HEK293 (cell line): ENCODE measurements around the gene PCCA.
"Not testable (repeated sequence)": the region's sequence is repeated elsewhere in the genome, so short reads cannot be mapped to it uniquely, and the experiment has no call there.

Experiments
- CTCF ChIA-PET: fragments of 350-600 bp; formaldehyde crosslinking; extraction: SDS; loops from one replicate; lab custom pipeline; 2021; ENCODE audit warnings: antibody characterized with exemption; lab: Yijun Ruan, JAX
- POLR2A ChIA-PET: fragments of 300-600 bp; formaldehyde crosslinking; extraction: SDS; loops from one replicate; lab custom pipeline; 2020; ENCODE audit warnings: antibody characterized with exemption, inconsistent platforms; lab: Yijun Ruan, JAX
- H3K27ac ChIP-seq: fragments of 200-500 bp; sonication (Bioruptor generic); 2 replicates; pipeline ENCODE4 v1.5.1; 2014; ENCODE audit warnings: low read depth, low read length, control low read depth, inconsistent platforms; ENCODE audit errors: extremely low read depth
- H3K36me3 ChIP-seq, 2 experiments: fragments of 200-500 bp in 1 of 2; sonication (Bioruptor generic) in 1 of 2; 1 replicate in 1 of 2; 2 replicates in 1 of 2; pipeline ENCODE4 v1.5.1; 2014 to 2017; ENCODE audit warnings: inconsistent platforms in 2 of 2, low read length in 2 of 2; ENCODE audit not compliant: control insufficient read depth in 2 of 2, insufficient read depth in 1 of 2
- H3K4me1 ChIP-seq: fragments of 200-500 bp; sonication (Bioruptor generic); 2 replicates; pipeline ENCODE4 v1.5.1; 2014; ENCODE audit warnings: mild to moderate bottlenecking, low read length, inconsistent platforms; ENCODE audit not compliant: control insufficient read depth, insufficient read depth
- H3K4me3 ChIP-seq: 2 replicates; pipeline ENCODE4 v1.5.1; 2011; ENCODE audit warnings: low read depth, mild to moderate bottlenecking, control low read depth, low read length, moderate library complexity
- H3K9me3 ChIP-seq: fragments of 200-500 bp; sonication (Bioruptor generic); 2 replicates; pipeline ENCODE4 v1.5.1; 2014; ENCODE audit warnings: low read depth, low read length, inconsistent platforms; ENCODE audit not compliant: control insufficient read depth, insufficient read depth
- GLI2 ChIP-seq: fragments of 450-650 bp; formaldehyde crosslinking; IDR thresholded peaks from 2 replicates; pipeline ENCODE4; 2017; ENCODE audit warnings: missing biosample characterization, missing genetic modification characterization, low read depth, borderline replicate concordance
- GLIS2 ChIP-seq: fragments of 450-650 bp; formaldehyde crosslinking; IDR thresholded peaks from 2 replicates; pipeline ENCODE4 v1.5.1; 2016; ENCODE audit warnings: missing biosample characterization, missing genetic modification characterization
- HOXC10 ChIP-seq: sonication (generic); formaldehyde crosslinking; IDR thresholded peaks from 2 replicates; pipeline ENCODE4 v1.8.1; 2023; ENCODE audit warnings: mild to moderate bottlenecking, missing genetic modification reagents
- PBX3 ChIP-seq: sonication (generic); formaldehyde crosslinking; IDR thresholded peaks from 2 replicates; pipeline ENCODE4 v1.8.1; 2022; ENCODE audit warnings: mild to moderate bottlenecking, moderate library complexity, missing genetic modification reagents
- PRDM1 ChIP-seq: fragments of 450-650 bp; formaldehyde crosslinking; IDR thresholded peaks from 2 replicates; pipeline ENCODE4; 2016; ENCODE audit warnings: missing biosample characterization, missing genetic modification characterization
- SP3 ChIP-seq: fragments of 450-650 bp; formaldehyde crosslinking; IDR thresholded peaks from 2 replicates; pipeline ENCODE4 v1.5.1; 2016; ENCODE audit warnings: missing biosample characterization, missing genetic modification characterization
- YY2 ChIP-seq: fragments of 450-650 bp; formaldehyde crosslinking; IDR thresholded peaks from 2 replicates; pipeline ENCODE4 v1.5.1; 2016; ENCODE audit warnings: missing biosample characterization, missing genetic modification characterization
- ZBTB10 ChIP-seq: fragments of 450-650 bp; formaldehyde crosslinking; IDR thresholded peaks from 2 replicates; pipeline ENCODE4 v1.5.1; 2016; ENCODE audit warnings: missing biosample characterization, missing genetic modification characterization
- ZBTB11 ChIP-seq: fragments of 450-650 bp; formaldehyde crosslinking; conservative IDR thresholded peaks from 2 replicates; pipeline ENCODE4 v1.5.1; 2016; ENCODE audit warnings: low read depth, missing biosample characterization, missing genetic modification characterization
- ZBTB8A ChIP-seq: fragments of 450-650 bp; formaldehyde crosslinking; IDR thresholded peaks from 2 replicates; pipeline ENCODE4 v1.5.1; 2016; ENCODE audit warnings: missing biosample characterization, missing genetic modification characterization
- ZFHX2 ChIP-seq: fragments of 450-650 bp; formaldehyde crosslinking; conservative IDR thresholded peaks from 2 replicates; pipeline ENCODE4 v1.5.1; 2016; ENCODE audit warnings: missing biosample characterization, missing genetic modification characterization
- ZNF138 ChIP-seq: fragments of 450-650 bp; formaldehyde crosslinking; IDR thresholded peaks from 2 replicates; pipeline ENCODE4 v1.5.1; 2016; ENCODE audit warnings: missing biosample characterization, missing genetic modification characterization, borderline replicate concordance
- ZNF202 ChIP-seq: fragments of 450-650 bp; formaldehyde crosslinking; IDR thresholded peaks from 2 replicates; pipeline ENCODE4 v1.5.1; 2016; ENCODE audit warnings: missing biosample characterization, missing genetic modification characterization, borderline replicate concordance
- ZNF24 ChIP-seq: fragments of 450-650 bp; formaldehyde crosslinking; IDR thresholded peaks from 2 replicates; pipeline ENCODE4 v1.5.1; 2016; ENCODE audit warnings: missing biosample characterization, missing genetic modification characterization
- ZNF366 ChIP-seq: fragments of 450-650 bp; formaldehyde crosslinking; conservative IDR thresholded peaks from 2 replicates; pipeline ENCODE4 v1.5.1; 2016; ENCODE audit warnings: missing biosample characterization, missing genetic modification characterization
- ZNF514 ChIP-seq: fragments of 450-650 bp; formaldehyde crosslinking; IDR thresholded peaks from 2 replicates; pipeline ENCODE4 v1.5.1; 2016; ENCODE audit warnings: missing biosample characterization, missing genetic modification characterization
- ZNF529 ChIP-seq: fragments of 450-650 bp; formaldehyde crosslinking; IDR thresholded peaks from 2 replicates; pipeline ENCODE4 v1.5.1; 2017; ENCODE audit warnings: missing genetic modification characterization, missing biosample characterization; ENCODE audit not compliant: insufficient replicate concordance
- ZNF561 ChIP-seq: fragments of 450-650 bp; IDR thresholded peaks from 2 replicates; pipeline ENCODE4 v1.5.1; 2018; ENCODE audit warnings: missing biosample characterization, missing genetic modification characterization, borderline replicate concordance
- ZNF596 ChIP-seq: fragments of 450-650 bp; IDR thresholded peaks from 2 replicates; pipeline ENCODE4 v1.5.0; 2018; ENCODE audit warnings: missing biosample characterization, mild to moderate bottlenecking, missing genetic modification characterization, moderate library complexity
- ZNF704 ChIP-seq: fragments of 450-650 bp; formaldehyde crosslinking; IDR thresholded peaks from 2 replicates; pipeline ENCODE4 v1.5.1; 2016; ENCODE audit warnings: missing biosample characterization, missing genetic modification characterization
- ZNF792 ChIP-seq: fragments of 450-650 bp; formaldehyde crosslinking; IDR thresholded peaks from 2 replicates; pipeline ENCODE4 v1.5.1; 2016; ENCODE audit warnings: missing biosample characterization, missing genetic modification characterization
- ZNF830 ChIP-seq: fragments of 450-650 bp; IDR thresholded peaks from 2 replicates; pipeline ENCODE4 v1.5.0; 2018; ENCODE audit warnings: missing biosample characterization, missing genetic modification characterization, low read depth, mild to moderate bottlenecking, moderate library complexity
- ZSCAN16 ChIP-seq: fragments of 450-650 bp; formaldehyde crosslinking; IDR thresholded peaks from 2 replicates; pipeline ENCODE4 v1.5.1; 2016; ENCODE audit warnings: missing biosample characterization, missing genetic modification characterization

PCCA gene

GRCh38 chr13:100275746-100276145 is 186.9 kb downstream of the PCCA start (continued):
- no peak for TF ChIP-seq ZNF704 (tag by site-specific recombination)

GRCh38 chr13:100280681-100281080 is 191.8 kb downstream of the PCCA start:
- Histone ChIP-seq H3K9me3 (no peaks in the 10 kb centered on the region), H3K36me3 (no peaks in the 10 kb centered on the region), H3K4me3 (no peak overlapping the region), H3K27ac (no peak overlapping the region), H3K4me1 (no peaks in the 10 kb centered on the region)
- ChIA-PET CTCF (no interaction called here), POLR2A (no interaction called here)
- no peak for TF ChIP-seq GLIS2 (tag by site-specific recombination)
- no peak for TF ChIP-seq ZBTB8A (tag by site-specific recombination)
- no peak for TF ChIP-seq ZNF529 (tag by site-specific recombination)
- TF ChIP-seq ZNF138 (tag by site-specific recombination) = no peak
- no peak for TF ChIP-seq ZFHX2
- no peak for TF ChIP-seq PRDM1
- TF ChIP-seq SP3 (tag by site-specific recombination) = no peak
- TF ChIP-seq GLI2 (tag by site-specific recombination) = no peak
- no peak for TF ChIP-seq ZNF366 (tag by site-specific recombination)
- no peak for TF ChIP-seq ZNF830
- TF ChIP-seq ZBTB11 (tag by site-specific recombination) = no peak

- H3K4me1 ChIP-seq, H3K4me3 ChIP-seq, POLR2A ChIA-PET, H3K27ac ChIP-seq, H3K36me3 ChIP-seq, H3K9me3 ChIP-seq, CTCF ChIA-PET: not testable (repeated sequence)
Measured at GRCh38 chr13:100282306-100282705, 193.4 kb downstream of the PCCA start.

- ChIA-PET CTCF (no interaction called here), POLR2A (no interaction called here)
- Histone ChIP-seq H3K9me3 (no peaks in the 10 kb centered on the region), H3K4me3 (no peak overlapping the region), H3K27ac (no peak overlapping the region), H3K4me1 (no peaks in the 10 kb centered on the region), H3K36me3 (no peaks in the 10 kb centered on the region)
- TF ChIP-seq ZBTB10 (no peak), ZNF514 (tag by site-specific recombination) (no peak), ZNF561 (tag by site-specific recombination) (no peak), HOXC10 (CRISPR knock-in tag) (no peak), YY2 (tag by site-specific recombination) (no peak), ZNF24 (no peak), ZNF202 (tag by site-specific recombination) (no peak), ZSCAN16 (tag by site-specific recombination) (no peak), ZNF596 (tag by site-specific recombination) (no peak), ZNF792 (tag by site-specific recombination) (no peak), PBX3 (CRISPR knock-in tag) (no peak)
Measured at GRCh38 chr13:100290165-100290801, 201.4 kb downstream of the PCCA start.
